H9 (cell line): Measurements from ENCODE around the gene SELENOS. TPM values are rescaled to one million over a fixed set of nuclear protein-coding genes. Genes with fewer than 3 reads are reported as not detected.
A peak's percentile ranks its signal among the peaks of the same experiment; 100 is the strongest.
"Not testable (repeated sequence)": the region's sequence is repeated elsewhere in the genome, so short reads cannot be mapped to it uniquely, and the experiment has no call there.

Experiments
- DNase-seq: peaks from one replicate; pipeline ENCODE4 v3.0.0-alpha.2; 2017
- H2AFZ ChIP-seq: one replicate; pipeline ENCODE4 v1.6.1; 2013; ENCODE audit warnings: mild to moderate bottlenecking, low read length, control low read depth, moderate library complexity
- H2AK5ac ChIP-seq: 2 replicates; pipeline ENCODE4 v1.6.1; 2013; ENCODE audit warnings: low read length, control low read depth, mixed read lengths; ENCODE audit not compliant: insufficient read length
- H2BK120ac ChIP-seq: one replicate; pipeline ENCODE4 v1.6.1; 2013; ENCODE audit warnings: low read depth, mild to moderate bottlenecking, low read length, control low read depth, inconsistent platforms; ENCODE audit not compliant: poor library complexity, severe bottlenecking
- H2BK12ac ChIP-seq: 2 replicates; pipeline ENCODE4 v1.6.1; 2013; ENCODE audit warnings: low read length, control low read depth, mixed read lengths, low read depth; ENCODE audit not compliant: insufficient read length
- H2BK15ac ChIP-seq: 2 replicates; pipeline ENCODE4 v1.6.1; 2013; ENCODE audit warnings: low read depth, low read length, control low read depth
- H2BK20ac ChIP-seq: one replicate; pipeline ENCODE4 v1.6.1; 2013; ENCODE audit warnings: low read depth, mild to moderate bottlenecking, low read length, control low read depth, inconsistent platforms; ENCODE audit not compliant: poor library complexity, severe bottlenecking
- H2BK5ac ChIP-seq: 2 replicates; pipeline ENCODE4 v1.6.1; 2013; ENCODE audit warnings: low read length, control low read depth, mixed read lengths; ENCODE audit not compliant: insufficient read length
- H3K14ac ChIP-seq: 2 replicates; pipeline ENCODE4 v1.6.1; 2013; ENCODE audit warnings: low read length, control low read depth; ENCODE audit not compliant: insufficient read depth
- H3K18ac ChIP-seq: 2 replicates; pipeline ENCODE4 v1.6.1; 2013; ENCODE audit warnings: low read depth, mild to moderate bottlenecking, mixed read lengths, low read length, control low read depth; ENCODE audit not compliant: insufficient read length
- H3K23ac ChIP-seq: 2 replicates; pipeline ENCODE4 v1.6.1; 2013; ENCODE audit warnings: low read length, control low read depth, mixed read lengths, low read depth; ENCODE audit not compliant: insufficient read length
- H3K23me2 ChIP-seq: 2 replicates; pipeline ENCODE4 v1.6.1; 2013; ENCODE audit warnings: low read depth, mild to moderate bottlenecking, mixed read lengths, low read length, control low read depth; ENCODE audit not compliant: insufficient read length, poor library complexity, severe bottlenecking
- H3K27ac ChIP-seq: 2 replicates; pipeline ENCODE4 v1.5.1; 2013; ENCODE audit warnings: low read length, control low read depth, mixed read lengths, low read depth; ENCODE audit not compliant: insufficient read length
- H3K27me3 ChIP-seq: 2 replicates; pipeline ENCODE4 v1.6.1; 2013; ENCODE audit warnings: low read length, control low read depth, inconsistent platforms; ENCODE audit not compliant: insufficient read depth
- H3K4ac ChIP-seq: 2 replicates; pipeline ENCODE4 v1.6.1; 2013; ENCODE audit warnings: low read depth, mild to moderate bottlenecking, control low read depth, inconsistent platforms, low read length, moderate library complexity
- H3K4me1 ChIP-seq: 2 replicates; pipeline ENCODE4 v1.6.1; 2013; ENCODE audit warnings: low read length, control low read depth, inconsistent platforms; ENCODE audit not compliant: insufficient read depth
- H3K4me2 ChIP-seq: 2 replicates; pipeline ENCODE4 v1.6.1; 2013; ENCODE audit warnings: low read length, control low read depth, mixed read lengths; ENCODE audit not compliant: insufficient read length, insufficient read depth
- H3K56ac ChIP-seq: 2 replicates; pipeline ENCODE4 v1.6.1; 2013; ENCODE audit warnings: low read depth, mild to moderate bottlenecking, mixed read lengths, low read length, control low read depth; ENCODE audit not compliant: insufficient read length
- H3K79me1 ChIP-seq: 2 replicates; pipeline ENCODE4 v1.6.1; 2013; ENCODE audit warnings: low read depth, mild to moderate bottlenecking, moderate library complexity, low read length, control low read depth, inconsistent platforms; ENCODE audit not compliant: insufficient read depth, poor library complexity, severe bottlenecking
- H3K79me2 ChIP-seq: 2 replicates; pipeline ENCODE4 v1.6.1; 2013; ENCODE audit warnings: low read length, control low read depth, inconsistent platforms; ENCODE audit not compliant: insufficient read depth
- H3K9ac ChIP-seq: 2 replicates; pipeline ENCODE4 v1.6.1; 2013; ENCODE audit warnings: low read length, control low read depth, mixed read lengths; ENCODE audit not compliant: insufficient read length; ENCODE audit errors: extremely low read depth
- H3K9me3 ChIP-seq: one replicate; pipeline ENCODE4 v1.6.1; 2013; ENCODE audit warnings: low read depth, low read length, inconsistent platforms; ENCODE audit not compliant: control insufficient read depth
- H3T11ph ChIP-seq: one replicate; pipeline ENCODE4 v1.6.1; 2013; ENCODE audit warnings: mild to moderate bottlenecking, low read length, control low read depth, inconsistent platforms
- H4K20me1 ChIP-seq: one replicate; pipeline ENCODE4 v1.6.1; 2013; ENCODE audit not compliant: control insufficient read depth, insufficient read length, insufficient read depth
- H4K5ac ChIP-seq: 2 replicates; pipeline ENCODE4 v1.6.1; 2013; ENCODE audit warnings: low read depth, mild to moderate bottlenecking, mixed read lengths, low read length, control low read depth; ENCODE audit not compliant: insufficient read length
- H4K8ac ChIP-seq: replicated peaks from 2 replicates; pipeline ENCODE4 v1.6.1; 2013; ENCODE audit warnings: low read length, control low read depth, mixed read lengths, low read depth; ENCODE audit not compliant: insufficient read length
- H4K91ac ChIP-seq: 2 replicates; pipeline ENCODE4 v1.6.1; 2013; ENCODE audit warnings: low read depth, mild to moderate bottlenecking, moderate library complexity, mixed read lengths, low read length, control low read depth; ENCODE audit not compliant: insufficient read length
- H3K27ac Mint-ChIP-seq, 3 experiments: 2 replicates in 2 of 3; 3 replicates in 1 of 3; pipeline ENCODE4 v1.8.0; 2020 to 2021; ENCODE audit warnings: mixed read lengths in 3 of 3, mild to moderate bottlenecking in 1 of 3, moderate library complexity in 1 of 3
- H3K27me3 Mint-ChIP-seq: 2 replicates; pipeline ENCODE4 v1.8.0; 2021; ENCODE audit warnings: low read depth, mild to moderate bottlenecking, moderate library complexity, mixed read lengths
- H3K36me3 Mint-ChIP-seq, 3 experiments: 2 replicates in 2 of 3; 3 replicates in 1 of 3; pipeline ENCODE4 v1.8.0; 2020 to 2021; ENCODE audit warnings: low read depth in 3 of 3, mixed read lengths in 3 of 3; ENCODE audit not compliant: insufficient read depth in 1 of 3
- H3K4me1 Mint-ChIP-seq, 2 experiments: 2 replicates each; pipeline ENCODE4 v1.8.0; 2020; ENCODE audit warnings: mixed read lengths in 2 of 2
- H3K4me3 Mint-ChIP-seq, 2 experiments: 2 replicates in 1 of 2; 3 replicates in 1 of 2; pipeline ENCODE4 v1.8.0; 2020 to 2021; ENCODE audit warnings: mild to moderate bottlenecking in 2 of 2, mixed read lengths in 2 of 2, moderate library complexity in 1 of 2
- H3K9me3 Mint-ChIP-seq, 2 experiments: 2 replicates in 1 of 2; 3 replicates in 1 of 2; pipeline ENCODE4 v1.8.0; 2020; ENCODE audit warnings: mild to moderate bottlenecking in 2 of 2, mixed read lengths in 2 of 2, moderate library complexity in 1 of 2
- WGBS: extraction: QIAGEN DNeasy Blood & Tissue Kit; methylation state at CpG from one replicate; pipeline ENCODE4 v1.1.7; 2013; ENCODE audit warnings: missing lambda C conversion rate, low lambda C conversion rate, mixed read lengths; ENCODE audit not compliant: insufficient read length; ENCODE audit errors: extremely low coverage; 5-methylcytosine and 5-hydroxymethylcytosine counted together
- total RNA-seq: library from RNA; stranded (reverse); gene quantifications from 2 replicates; pipeline ENCODE4 v1.2.1, GENCODE V29; 2021
- TF ChIP-seq, protein P1 (sequence below): fragments of 200-600 bp; sonication (generic); conservative IDR thresholded peaks from 3 replicates; pipeline ENCODE4 v1.8.0; 2021; ENCODE audit warnings: antibody characterized with exemption, mild to moderate bottlenecking

SELENOS gene
- total RNA-seq, 1 experiment from 2014 or later, result 57.7 TPM

DNA sequence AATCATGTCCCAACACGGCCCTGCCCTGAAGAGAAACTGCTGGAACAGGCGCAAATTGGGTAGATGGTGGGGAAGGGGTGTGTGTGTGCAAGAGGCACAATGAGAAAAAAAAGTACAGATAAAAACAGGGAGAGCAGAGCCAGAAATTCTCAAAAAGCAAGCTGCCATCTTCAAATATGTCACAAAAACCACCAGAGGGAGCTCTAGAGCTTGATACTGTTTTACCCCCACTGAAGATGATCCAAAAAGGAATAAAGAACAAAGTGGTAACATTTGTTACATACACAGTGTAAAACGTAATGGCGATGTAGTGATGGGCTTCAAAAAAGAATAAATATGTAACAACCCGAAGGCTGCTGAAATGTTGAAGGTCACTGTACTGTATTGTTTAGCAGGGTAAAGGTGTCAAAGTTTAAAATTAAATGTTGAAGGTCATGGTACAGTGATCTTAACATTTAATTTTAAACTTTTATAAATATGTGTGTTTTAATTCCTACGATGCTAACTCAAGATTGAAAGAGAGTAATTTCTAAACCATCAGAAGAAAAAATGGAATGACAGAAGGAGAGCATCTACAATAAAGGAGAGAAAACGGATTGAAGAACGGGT, 11.7 kb upstream of the SELENOS start:
- no peak overlapping the region for H4K91ac ChIP-seq
- H2BK12ac ChIP-seq, result no peak overlapping the region
- no peak overlapping the region for H3K56ac ChIP-seq
- no peak overlapping the region for H3K9ac ChIP-seq
- H3K36me3 Mint-ChIP-seq, result peaks cover 39 to 80% (median 75%) of the 10 kb centered on the region in 3 experiments
- no peak overlapping the region for H3K27ac Mint-ChIP-seq
- no peak overlapping the region for H2AK5ac ChIP-seq
- TF ChIP-seq, protein P1, sequence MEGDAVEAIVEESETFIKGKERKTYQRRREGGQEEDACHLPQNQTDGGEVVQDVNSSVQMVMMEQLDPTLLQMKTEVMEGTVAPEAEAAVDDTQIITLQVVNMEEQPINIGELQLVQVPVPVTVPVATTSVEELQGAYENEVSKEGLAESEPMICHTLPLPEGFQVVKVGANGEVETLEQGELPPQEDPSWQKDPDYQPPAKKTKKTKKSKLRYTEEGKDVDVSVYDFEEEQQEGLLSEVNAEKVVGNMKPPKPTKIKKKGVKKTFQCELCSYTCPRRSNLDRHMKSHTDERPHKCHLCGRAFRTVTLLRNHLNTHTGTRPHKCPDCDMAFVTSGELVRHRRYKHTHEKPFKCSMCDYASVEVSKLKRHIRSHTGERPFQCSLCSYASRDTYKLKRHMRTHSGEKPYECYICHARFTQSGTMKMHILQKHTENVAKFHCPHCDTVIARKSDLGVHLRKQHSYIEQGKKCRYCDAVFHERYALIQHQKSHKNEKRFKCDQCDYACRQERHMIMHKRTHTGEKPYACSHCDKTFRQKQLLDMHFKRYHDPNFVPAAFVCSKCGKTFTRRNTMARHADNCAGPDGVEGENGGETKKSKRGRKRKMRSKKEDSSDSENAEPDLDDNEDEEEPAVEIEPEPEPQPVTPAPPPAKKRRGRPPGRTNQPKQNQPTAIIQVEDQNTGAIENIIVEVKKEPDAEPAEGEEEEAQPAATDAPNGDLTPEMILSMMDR, result peak; percentile 79
- H3K27me3 Mint-ChIP-seq, result no peaks in the 10 kb centered on the region
- H3T11ph ChIP-seq, result no peak overlapping the region
- H4K5ac ChIP-seq, result no peak overlapping the region
- H3K4me1 Mint-ChIP-seq, result peaks cover 8 to 13% of the 10 kb centered on the region in 2 experiments
- H3K18ac ChIP-seq, result no peak overlapping the region
- H3K9me3 ChIP-seq, result no peaks in the 10 kb centered on the region
- H3K27ac ChIP-seq, result no peak overlapping the region
- no peak overlapping the region for H3K23ac ChIP-seq
- H3K14ac ChIP-seq, result no peak overlapping the region
- H2BK20ac ChIP-seq, result no peak overlapping the region
- H3K4me1 ChIP-seq, result no peaks in the 10 kb centered on the region
- WGBS, result no CpG with 5 or more reads among the region's 8 CpGs
- H3K9me3 Mint-ChIP-seq, result no peaks in the 10 kb centered on the region
- peaks cover under 1% of the 10 kb centered on the region for H3K23me2 ChIP-seq
- H4K8ac ChIP-seq, result no peak overlapping the region
- H3K4me3 Mint-ChIP-seq, result no peak overlapping the region
- no peak overlapping the region for H3K4ac ChIP-seq
- no peaks in the 10 kb centered on the region for H4K20me1 ChIP-seq
- no peak overlapping the region for H2BK15ac ChIP-seq
- H2AFZ ChIP-seq, result no peak overlapping the region
- no peak overlapping the region for H2BK120ac ChIP-seq
- no peaks in the 10 kb centered on the region for H3K27me3 ChIP-seq
- no peak overlapping the region for H3K4me2 ChIP-seq
- H2BK5ac ChIP-seq, result no peak overlapping the region
- peaks cover 6% of the 10 kb centered on the region for H3K79me1 ChIP-seq
- peaks cover 18% of the 10 kb centered on the region for H3K79me2 ChIP-seq
- DNase-seq, result no peak

DNA sequence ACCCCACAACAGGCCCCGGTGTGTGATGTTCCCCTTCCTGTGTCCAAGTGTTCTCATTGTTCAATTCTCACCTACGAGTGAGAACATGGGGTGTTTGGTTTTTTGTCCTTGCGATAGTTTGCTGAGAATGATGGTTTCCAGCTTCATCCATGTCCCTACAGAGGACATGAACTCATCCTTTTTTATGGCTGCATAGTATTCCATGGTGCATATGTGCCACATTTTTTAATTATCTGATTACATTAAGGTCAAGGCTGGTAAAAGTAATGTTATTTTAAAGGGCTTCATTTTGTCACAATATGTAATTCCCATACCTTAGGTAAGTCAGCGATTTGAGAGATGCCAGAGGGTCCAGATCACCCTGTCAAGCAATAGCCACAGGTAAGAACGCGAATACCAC, 10.1 kb upstream of the SELENOS start:
- H3K18ac ChIP-seq, H2BK5ac ChIP-seq, H3K4me3 Mint-ChIP-seq, H2AK5ac ChIP-seq, H2BK120ac ChIP-seq, H4K91ac ChIP-seq, H3K4ac ChIP-seq, DNase-seq, H3K14ac ChIP-seq, H2BK12ac ChIP-seq, H3K27ac Mint-ChIP-seq, H3K4me1 Mint-ChIP-seq, H2BK15ac ChIP-seq, H3K27me3 Mint-ChIP-seq, H3K56ac ChIP-seq, H3K4me1 ChIP-seq, H2BK20ac ChIP-seq, H3T11ph ChIP-seq, H4K5ac ChIP-seq, H4K20me1 ChIP-seq, H3K9ac ChIP-seq, H3K23ac ChIP-seq, H3K23me2 ChIP-seq, H3K27me3 ChIP-seq, H3K9me3 Mint-ChIP-seq, H4K8ac ChIP-seq, H2AFZ ChIP-seq, H3K4me2 ChIP-seq, H3K27ac ChIP-seq, H3K79me2 ChIP-seq, H3K9me3 ChIP-seq, H3K79me1 ChIP-seq: not testable (repeated sequence)
- no CpG with 5 or more reads among the region's 6 CpGs for WGBS
- peaks cover 48 to 94% (median 90%) of the 10 kb centered on the region in 3 experiments for H3K36me3 Mint-ChIP-seq
